K562 (cell line): ENCODE results near the gene HLA-DOA. TPM values are rescaled to one million over a fixed set of nuclear protein-coding genes. Genes with fewer than 3 reads are reported as not detected.
A peak's percentile ranks its signal among the peaks of the same experiment; 100 is the strongest.

ENCODE experiments used
- CLOCK ChIP-seq: fragments of 250-450 bp; sonication (Bioruptor Pico); IDR thresholded peaks from 2 replicates; pipeline ENCODE4 v1.4.0; 2020; ENCODE audit warnings: mild to moderate bottlenecking, moderate library complexity, borderline replicate concordance
- CREM ChIP-seq: IDR thresholded peaks from 2 replicates; pipeline ENCODE4 v1.6.1; 2014; ENCODE audit warnings: antibody characterized with exemption, low read depth
- FOXP4 ChIP-seq: sonication (generic); formaldehyde crosslinking; IDR thresholded peaks from 2 replicates; pipeline ENCODE4 v1.8.0; 2022; ENCODE audit warnings: mild to moderate bottlenecking, missing genetic modification reagents, borderline replicate concordance
- HEY1 ChIP-seq: fragments of 250-450 bp; sonication (Bioruptor Pico); IDR thresholded peaks from 2 replicates; pipeline ENCODE4 v1.5.0; 2020; ENCODE audit warnings: mild to moderate bottlenecking, moderate library complexity, borderline replicate concordance
- KDM4B ChIP-seq, 2 experiments: fragments of 450-650 bp in 1 of 2; sonication (generic) in 1 of 2; IDR thresholded peaks; 2 replicates each; pipeline ENCODE4 v1.6.1; 2016 to 2017; ENCODE audit warnings: borderline replicate concordance in 2 of 2, antibody characterized with exemption in 1 of 2, low read depth in 1 of 2, mild to moderate bottlenecking in 1 of 2
- LEF1 ChIP-seq: fragments of 450-650 bp; IDR thresholded peaks from 2 replicates; pipeline ENCODE4 v1.6.1; 2016; ENCODE audit warnings: mild to moderate bottlenecking
- MEIS2 ChIP-seq: fragments of 450-650 bp; IDR thresholded peaks from 2 replicates; pipeline ENCODE4 v1.6.1; 2014; ENCODE audit warnings: mild to moderate bottlenecking; ENCODE audit not compliant: partially characterized antibody
- RFX1 ChIP-seq: fragments of 450-650 bp; IDR thresholded peaks from 2 replicates; pipeline ENCODE4 v1.6.1; 2016; ENCODE audit warnings: mild to moderate bottlenecking, moderate library complexity
- RNF2 ChIP-seq: sonication (generic); IDR thresholded peaks from 2 replicates; pipeline ENCODE4 v1.6.1; 2016
- USF2 ChIP-seq: sonication (generic); formaldehyde crosslinking; IDR thresholded peaks from 2 replicates; pipeline ENCODE4 v1.5.0; 2020; ENCODE audit warnings: missing genetic modification reagents
- ZKSCAN3 ChIP-seq: fragments of 250-450 bp; sonication (Bioruptor Pico); IDR thresholded peaks from 2 replicates; pipeline ENCODE4 v1.4.0; 2020
- ZMIZ1 ChIP-seq, 2 experiments: fragments of 150-350 bp in 1 of 2; IDR thresholded peaks; 2 replicates each; pipeline ENCODE4 v1.6.1; 2012 to 2016; ENCODE audit warnings: low read depth in 2 of 2, low read length in 2 of 2, mild to moderate bottlenecking in 1 of 2, moderate library complexity in 1 of 2
- ZNF395 ChIP-seq: fragments of 200-800 bp; sonication (Bioruptor generic); IDR thresholded peaks from 2 replicates; pipeline ENCODE4 v1.6.1; 2017; ENCODE audit warnings: missing genetic modification characterization, missing compliant biosample characterization
- ZNF695 ChIP-seq: fragments of 450-650 bp; formaldehyde crosslinking; IDR thresholded peaks from 2 replicates; pipeline ENCODE4 v1.4.0; 2020; ENCODE audit warnings: mild to moderate bottlenecking, moderate library complexity
- ZNF699 ChIP-seq: fragments of 250-450 bp; sonication (Bioruptor Pico); IDR thresholded peaks from 2 replicates; pipeline ENCODE4 v1.8.0; 2021; ENCODE audit warnings: mild to moderate bottlenecking, moderate library complexity; ENCODE audit not compliant: insufficient replicate concordance
- ZNF76 ChIP-seq: fragments of 250-450 bp; sonication (Bioruptor Pico); IDR thresholded peaks from 2 replicates; pipeline ENCODE4 v1.4.0; 2020; ENCODE audit warnings: mild to moderate bottlenecking, moderate library complexity, borderline replicate concordance
- polyA plus RNA-seq, 8 experiments: library from polyadenylated mRNA; depleted of rRNA in 4 of 8; stranded (reverse) in 5 of 8; unstranded in 3 of 8; fragments of >200 nt; fragmentation: Nextera tagmentation in 2 of 8; fragmentation: Illumina TruSeq in 1 of 8; extraction: Ambion mirVana in 2 of 8; extraction: Trizol in 1 of 8; gene quantifications; 2 replicates each; pipeline versions ENCODE4 v1.2.1 to v1.2.3, GENCODE V29; 2011 to 2014; ENCODE audit warnings: inconsistent platforms in 1 of 8, missing spikeins in 1 of 8
- total RNA-seq, 7 experiments: library from RNA; depleted of rRNA in 6 of 7; stranded (reverse); fragments of >200 nt in 6 of 7; fragmentation: Illumina TruSeq in 2 of 7; extraction: Trizol in 2 of 7; gene quantifications; 2 replicates each; pipeline versions ENCODE4 v1.2.1 to v1.2.3, GENCODE V29; 2011 to 2021; ENCODE audit warnings: low replicate concordance in 1 of 7

The HLA-DOA gene
- total and polyA plus RNA-seq, 9 of the 15 experiments (the other 6 are each of a cell fraction or from before 2014, with no cell fraction given) = 0.07 TPM; not detected in 8

- TF ChIP-seq MEIS2 (no peak), RFX1 (no peak), ZKSCAN3 (CRISPR knock-in tag) (no peak), ZNF76 (CRISPR knock-in tag) (0 out of 2 replicates have a peak, but pooled peaks have one; percentile 14), CLOCK (CRISPR knock-in tag) (no peak), KDM4B (IDR thresholded peaks at IDR 0.05; ENCODE audit: borderline replicate concordance in 2 of 2, low read depth in 1 of 2) (no peak; a peak in 1 of 4 replicates), ZNF395 (no peak), ZNF699 (CRISPR knock-in tag) (no peak), LEF1 (peak; percentile 98), USF2 (CRISPR knock-in tag) (no peak; the same call in 1 of the 2 replicates), ZMIZ1 (IDR thresholded peaks at IDR 0.05; ENCODE audit: low read depth in 2 of 2, low read length in 2 of 2) (no peak; a peak in 1 of 4 replicates), CREM (0 out of 2 replicates have a peak, but pooled peaks have one; percentile 17), FOXP4 (CRISPR knock-in tag) (no peak; the same call in 1 of the 2 replicates), ZNF695 (CRISPR knock-in tag) (no peak), HEY1 (no peak), RNF2 (peak; percentile 85)
Observed at GRCh38 chr6:32969685-32970412, 39.5 kb downstream of the HLA-DOA start (continued).
